Suppressor macrophage (primary cell): ENCODE measurements around the gene MEDAG.

Experiments used
- DNase-seq, 4 experiments: peaks; one replicate each; pipeline ENCODE4 v3.0.0-alpha.2; 2020 to 2022

The MEDAG gene

GRCh38 chr13:30907121-30907861 lies 1.2 kb downstream of the MEDAG start:
- DNase-seq: no peak

GRCh38 chr13:30908416-30908980 lies 2.4 kb downstream of the MEDAG start:
- DNase-seq: no peak

- DNase-seq: no peak
Observed at GRCh38 chr13:30910676-30911075, 4.6 kb downstream of the MEDAG start.

GRCh38 chr13:30915691-30916541 lies 9.8 kb downstream of the MEDAG start:
- no peak for DNase-seq

GRCh38 chr13:30916991-30917390 lies 10.9 kb downstream of the MEDAG start:
- DNase-seq: no peak

- DNase-seq: peak in 1 of 4 experiments; percentile 38
Observed at GRCh38 chr13:30918662-30919405, 12.8 kb downstream of the MEDAG start.

GRCh38 chr13:30920162-30920909 lies 14.3 kb downstream of the MEDAG start:
- no peak for DNase-seq

- no peak for DNase-seq
Observed at GRCh38 chr13:30923418-30923817, 17.3 kb downstream of the MEDAG start.

GRCh38 chr13:30924721-30925120 lies 18.6 kb downstream of the MEDAG start:
- no peak for DNase-seq

- DNase-seq: no peak
Observed at GRCh38 chr13:30925429-30925828, 19.4 kb downstream of the MEDAG start.

- DNase-seq: no peak
Observed at GRCh38 chr13:30926781-30927180, 20.7 kb downstream of the MEDAG start.

- peak; percentile 8 to 46 (median 35) for DNase-seq
Observed at GRCh38 chr13:30927188-30927587, 21.1 kb downstream of the MEDAG start.

- peak in 1 of 4 experiments; percentile 11 for DNase-seq
Observed at GRCh38 chr13:30927595-30927994, 21.5 kb downstream of the MEDAG start.

GRCh38 chr13:30928978-30929377 lies 22.9 kb downstream of the MEDAG start:
- no peak for DNase-seq

- DNase-seq: no peak
Observed at GRCh38 chr13:30932481-30933353, 26.6 kb downstream of the MEDAG start, which contains the start of gene TEX26. TEX26 (plus strand) TSS chr13:30932656; CDS start chr13:30932716, 60 bp downstream.

- DNase-seq: no peak
Observed at GRCh38 chr13:30933354-30933670, 27.2 kb downstream of the MEDAG start.

GRCh38 chr13:30934381-30934780 lies 28.3 kb downstream of the MEDAG start:
- no peak for DNase-seq

- DNase-seq: no peak
Observed at GRCh38 chr13:30934803-30935202, 28.7 kb downstream of the MEDAG start.

- DNase-seq: no peak
Observed at GRCh38 chr13:30936971-30937370, 30.9 kb downstream of the MEDAG start.

- DNase-seq: no peak
Observed at GRCh38 chr13:30943881-30944280, 37.8 kb downstream of the MEDAG start.
